A549 (cell line): Measurements from ENCODE around the gene MYLK. TPM values are rescaled to one million over a fixed set of nuclear protein-coding genes. Genes with fewer than 3 reads are reported as not detected.

Experiments used
- ATAC-seq, 2 experiments: fragments of 200-7000 bp in 1 of 2; fragments of >200 bp in 1 of 2; cut with Nextera tagmentation in 1 of 2; cut with Tn5 transposase in 1 of 2; 3 replicates each; pipeline versions ENCODE4 v1.8.0 to v1.9.1; 2018 to 2020; ENCODE audit warnings: mild to moderate bottlenecking in 1 of 2, moderate library complexity in 1 of 2
- CTCF ChIA-PET: fragments of 300-600 bp; sonication (Branson Sonifier 250); formaldehyde crosslinking; extraction: SDS; loops from one replicate; lab custom pipeline; 2021; ENCODE audit warnings: antibody characterized with exemption, inconsistent platforms; lab: Yijun Ruan, JAX
- POLR2A ChIA-PET: fragments of 350-600 bp; formaldehyde crosslinking; extraction: SDS; loops from one replicate; lab custom pipeline; 2021; ENCODE audit warnings: antibody characterized with exemption, inconsistent platforms; lab: Yijun Ruan, JAX
- DNase-seq, 2 experiments: peaks; one replicate each; pipeline versions ENCODE4 v3.0.0 to v3.0.0-alpha.2; 2011 to 2016; ENCODE audit warnings: low read depth in 1 of 2, low spot score in 1 of 2
- FAIRE-seq: peaks from 2 replicates; lab custom pipeline; 2011; peaks lifted over from hg19 to GRCh38; lab: Jason Lieb, UNC
- H3K27ac ChIP-seq, 2 experiments: fragments of >200 bp; sonication (Bioruptor Twin); formaldehyde crosslinking; 3 replicates each; pipeline ENCODE4 v1.5.1; 2016 to 2017
- H3K4me1 ChIP-seq: fragments of >200 bp; sonication (Bioruptor Twin); formaldehyde crosslinking; 3 replicates; pipeline ENCODE4 v1.6.1; 2016
- H3K4me2 ChIP-seq: fragments of >200 bp; sonication (Bioruptor Twin); formaldehyde crosslinking; 3 replicates; pipeline ENCODE4 v1.6.1; 2016
- H3K4me3 ChIP-seq: fragments of >200 bp; sonication (Bioruptor Twin); formaldehyde crosslinking; 3 replicates; pipeline ENCODE4 v1.5.1; 2016
- H3K9me3 ChIP-seq: fragments of >200 bp; sonication (Bioruptor Twin); formaldehyde crosslinking; 3 replicates; pipeline ENCODE4 v1.6.1; 2016
- BHLHE40 ChIP-seq: IDR thresholded peaks from 2 replicates; pipeline ENCODE4 v1.6.1; 2012; ENCODE audit warnings: low read depth, low read length, inconsistent platforms
- CBX2 ChIP-seq: fragments of 200-600 bp; sonication (generic); IDR thresholded peaks from 2 replicates; pipeline ENCODE4 v1.6.1; 2016; ENCODE audit warnings: low read depth, mild to moderate bottlenecking, borderline replicate concordance
- CBX8 ChIP-seq: fragments of 200-600 bp; sonication (generic); IDR thresholded peaks from 2 replicates; pipeline ENCODE4 v1.6.1; 2016
- CHD4 ChIP-seq: fragments of 200-600 bp; sonication (generic); IDR thresholded peaks from 2 replicates; pipeline ENCODE4 v1.6.1; 2016; ENCODE audit warnings: antibody characterized with exemption, mild to moderate bottlenecking, borderline replicate concordance
- EP300 ChIP-seq, 2 experiments: fragments of >200 bp; sonication (Bioruptor Twin); formaldehyde crosslinking; IDR thresholded peaks; 2 replicates in 1 of 2; 3 replicates in 1 of 2; pipeline ENCODE4 v1.6.1; 2016 to 2017
- ESRRA ChIP-seq: fragments of 150-350 bp; IDR thresholded peaks from 2 replicates; pipeline ENCODE4 v1.6.1; 2014; ENCODE audit warnings: mild to moderate bottlenecking, low read length, borderline replicate concordance
- FOXS1 ChIP-seq: fragments of 250-450 bp; sonication (Bioruptor Pico); IDR thresholded peaks from 2 replicates; pipeline ENCODE4 v1.5.0; 2020; ENCODE audit warnings: mild to moderate bottlenecking, moderate library complexity
- HOXB13 ChIP-seq: fragments of 250-450 bp; sonication (Bioruptor Pico); IDR thresholded peaks from 2 replicates; pipeline ENCODE4 v1.5.0; 2020; ENCODE audit warnings: low read depth, mild to moderate bottlenecking, moderate library complexity
- JUN ChIP-seq, 2 experiments: fragments of >200 bp; sonication (Bioruptor Twin); formaldehyde crosslinking; IDR thresholded peaks; 2 replicates in 1 of 2; 3 replicates in 1 of 2; pipeline ENCODE4 v1.6.1; 2016 to 2017
- MAFK ChIP-seq: fragments of 450-650 bp; IDR thresholded peaks from 2 replicates; pipeline ENCODE4 v1.6.1; 2014; ENCODE audit not compliant: partially characterized antibody
- NFE2L2 ChIP-seq: fragments of 150-350 bp; conservative IDR thresholded peaks from 2 replicates; pipeline ENCODE4 v1.6.1; 2014; ENCODE audit warnings: low read length
- NPAS2 ChIP-seq: fragments of 250-450 bp; sonication (Bioruptor Pico); IDR thresholded peaks from 2 replicates; pipeline ENCODE4 v1.8.0; 2022; ENCODE audit warnings: mild to moderate bottlenecking, moderate library complexity, borderline replicate concordance
- PBX3 ChIP-seq: IDR thresholded peaks from 2 replicates; pipeline ENCODE4 v1.6.1; 2012
- PHF8 ChIP-seq: fragments of 200-600 bp; sonication (generic); IDR thresholded peaks from 2 replicates; pipeline ENCODE4 v1.6.1; 2016; ENCODE audit warnings: low read depth, mild to moderate bottlenecking, antibody characterized with exemption, moderate library complexity, borderline replicate concordance
- RAD21 ChIP-seq, 2 experiments: fragments of >200 bp in 1 of 2; sonication (Bioruptor Twin) in 1 of 2; formaldehyde crosslinking in 1 of 2; IDR thresholded peaks in 1 of 2; conservative IDR thresholded peaks in 1 of 2; 2 replicates in 1 of 2; 3 replicates in 1 of 2; pipeline ENCODE4 v1.6.1; 2012 to 2018; ENCODE audit warnings: inconsistent platforms in 1 of 2
- RARB ChIP-seq: fragments of 250-450 bp; sonication (Bioruptor Pico); IDR thresholded peaks from 2 replicates; pipeline ENCODE4 v1.8.0; 2021; ENCODE audit warnings: mild to moderate bottlenecking, moderate library complexity
- RFX5 ChIP-seq: fragments of 450-650 bp; IDR thresholded peaks from 2 replicates; pipeline ENCODE4 v1.7.1; 2014; ENCODE audit warnings: antibody characterized with exemption, mild to moderate bottlenecking, moderate library complexity
- SMC3 ChIP-seq: fragments of >200 bp; sonication (Bioruptor Twin); formaldehyde crosslinking; IDR thresholded peaks from 3 replicates; pipeline ENCODE4 v1.6.1; 2018; ENCODE audit warnings: inconsistent platforms
- TFCP2L1 ChIP-seq: fragments of 250-450 bp; sonication (Bioruptor Pico); IDR thresholded peaks from 2 replicates; pipeline ENCODE4 v1.5.0; 2021; ENCODE audit warnings: mild to moderate bottlenecking
- TP53 ChIP-seq: fragments of 250-450 bp; sonication (Bioruptor Pico); IDR thresholded peaks from 2 replicates; pipeline ENCODE4 v1.5.0; 2021; ENCODE audit warnings: mild to moderate bottlenecking, moderate library complexity
- ZSCAN20 ChIP-seq: fragments of 250-450 bp; sonication (Bioruptor Pico); IDR thresholded peaks from 2 replicates; pipeline ENCODE4 v1.8.0; 2022; ENCODE audit warnings: mild to moderate bottlenecking, moderate library complexity
- WGBS: methylation state at CpG from one replicate; pipeline ENCODE4 v1.1.6; 2017; ENCODE audit errors: missing lambda C conversion rate; 5-methylcytosine and 5-hydroxymethylcytosine counted together
- polyA plus RNA-seq, 4 experiments: library from polyadenylated mRNA; depleted of rRNA in 3 of 4; stranded (reverse); fragments of >200 nt; fragmentation: RNase III in 1 of 4; extraction: RNeasy Plus Mini Kit Qiagen cat#74134 plus additional on column Dnase treatment in 1 of 4; gene quantifications; 2 replicates in 3 of 4; 3 replicates in 1 of 4; pipeline ENCODE4 v1.2.3, GENCODE V29; 2011 to 2017
- TF ChIP-seq, protein P1 (sequence below): fragments of >200 bp; sonication (Bioruptor Twin); formaldehyde crosslinking; IDR thresholded peaks from 3 replicates; pipeline ENCODE4 v1.5.1; 2016
- TF ChIP-seq, protein P2 (sequence below): fragments of 450-650 bp; IDR thresholded peaks from 2 replicates; pipeline ENCODE4 v1.6.1; 2014; ENCODE audit warnings: antibody characterized with exemption

MYLK gene
- polyA plus RNA-seq, 2 of the 4 experiments (the other 2 are of a cell fraction) = 16.9 to 17.4 TPM

GRCh38 chr3:123864706-123865105 is 19.4 kb downstream of the MYLK start (continued):
- TF ChIP-seq ESRRA = no peak
- no peak for TF ChIP-seq FOXS1 (CRISPR knock-in tag)
- TF ChIP-seq, all 56 proteins: peak for 0

DNA sequence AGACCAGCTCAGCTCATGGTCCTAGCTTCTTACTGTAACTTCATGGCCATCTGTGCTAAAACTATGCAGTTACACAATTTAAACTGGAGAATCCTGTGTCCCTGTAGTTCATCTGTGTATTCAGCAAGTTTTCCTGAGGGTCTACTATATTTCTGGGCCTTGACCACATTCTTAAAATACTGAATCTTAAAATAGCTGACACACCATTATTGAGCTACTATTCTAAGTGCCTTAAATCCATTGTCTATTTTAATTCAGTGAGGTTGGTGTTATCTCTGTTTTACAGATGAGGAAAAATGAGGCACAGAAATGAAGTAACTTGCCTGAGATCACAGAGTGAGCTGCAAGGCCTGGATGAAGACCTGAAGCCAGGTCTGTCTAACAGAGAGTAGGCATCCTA is 22.0 kb downstream of the MYLK start:
- TF ChIP-seq MAFK = peak; percentile 86
- TF ChIP-seq CBX8 = no peak
- H3K4me3 ChIP-seq = no peak overlapping the region
- no peak for ATAC-seq
- H3K27ac ChIP-seq = no peak overlapping the region
- no peak for DNase-seq
- FAIRE-seq = no peak
- peaks cover 6% of the 10 kb centered on the region; the same call in 1 of the 3 replicates for H3K9me3 ChIP-seq
- POLR2A ChIA-PET = no interaction called here
- H3K4me2 ChIP-seq = no peak overlapping the region
- no peaks in the 10 kb centered on the region for H3K4me1 ChIP-seq
- CTCF ChIA-PET = interaction anchor here (1.0 to 1.5 kb wide), 3 partner anchors 10 to 139 kb away, joined by 3 to 5 read pairs (median 4); no protein-coding TSS in a partner anchor

- Histone ChIP-seq H3K4me3 (no peak overlapping the region), H3K4me2 (no peak overlapping the region), H3K4me1 (no peaks in the 10 kb centered on the region), H3K27ac (no peak overlapping the region), H3K9me3 (peaks cover 7% of the 10 kb centered on the region; the same call in 2 of the 3 replicates)
- CTCF ChIA-PET = interaction anchor here (0.7 to 2.2 kb wide), 6 partner anchors 12 to 209 kb away, joined by 3 to 6 read pairs (median 4); no protein-coding TSS in a partner anchor
- no peak for ATAC-seq
- TF ChIP-seq, protein P1, sequence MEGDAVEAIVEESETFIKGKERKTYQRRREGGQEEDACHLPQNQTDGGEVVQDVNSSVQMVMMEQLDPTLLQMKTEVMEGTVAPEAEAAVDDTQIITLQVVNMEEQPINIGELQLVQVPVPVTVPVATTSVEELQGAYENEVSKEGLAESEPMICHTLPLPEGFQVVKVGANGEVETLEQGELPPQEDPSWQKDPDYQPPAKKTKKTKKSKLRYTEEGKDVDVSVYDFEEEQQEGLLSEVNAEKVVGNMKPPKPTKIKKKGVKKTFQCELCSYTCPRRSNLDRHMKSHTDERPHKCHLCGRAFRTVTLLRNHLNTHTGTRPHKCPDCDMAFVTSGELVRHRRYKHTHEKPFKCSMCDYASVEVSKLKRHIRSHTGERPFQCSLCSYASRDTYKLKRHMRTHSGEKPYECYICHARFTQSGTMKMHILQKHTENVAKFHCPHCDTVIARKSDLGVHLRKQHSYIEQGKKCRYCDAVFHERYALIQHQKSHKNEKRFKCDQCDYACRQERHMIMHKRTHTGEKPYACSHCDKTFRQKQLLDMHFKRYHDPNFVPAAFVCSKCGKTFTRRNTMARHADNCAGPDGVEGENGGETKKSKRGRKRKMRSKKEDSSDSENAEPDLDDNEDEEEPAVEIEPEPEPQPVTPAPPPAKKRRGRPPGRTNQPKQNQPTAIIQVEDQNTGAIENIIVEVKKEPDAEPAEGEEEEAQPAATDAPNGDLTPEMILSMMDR = no peak
- no peak for TF ChIP-seq NFE2L2
- TF ChIP-seq, protein P2, sequence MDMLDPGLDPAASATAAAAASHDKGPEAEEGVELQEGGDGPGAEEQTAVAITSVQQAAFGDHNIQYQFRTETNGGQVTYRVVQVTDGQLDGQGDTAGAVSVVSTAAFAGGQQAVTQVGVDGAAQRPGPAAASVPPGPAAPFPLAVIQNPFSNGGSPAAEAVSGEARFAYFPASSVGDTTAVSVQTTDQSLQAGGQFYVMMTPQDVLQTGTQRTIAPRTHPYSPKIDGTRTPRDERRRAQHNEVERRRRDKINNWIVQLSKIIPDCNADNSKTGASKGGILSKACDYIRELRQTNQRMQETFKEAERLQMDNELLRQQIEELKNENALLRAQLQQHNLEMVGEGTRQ = no peak
- no peak for TF ChIP-seq PHF8
- TF ChIP-seq NPAS2 (CRISPR knock-in tag) = no peak
- TF ChIP-seq CHD4 = no peak
- no peak for TF ChIP-seq SMC3
- no peak for TF ChIP-seq RARB
- TF ChIP-seq FOXS1 (CRISPR knock-in tag) = no peak
- TF ChIP-seq EP300 (IDR thresholded peaks at IDR 0.05) = no peak
- no peak for TF ChIP-seq HOXB13 (CRISPR knock-in tag)
- no peak for TF ChIP-seq CBX2
- no peak for TF ChIP-seq RFX5
- TF ChIP-seq ZSCAN20 (CRISPR knock-in tag) = no peak
- TF ChIP-seq TFCP2L1 (CRISPR knock-in tag) = no peak
- no peak for TF ChIP-seq JUN (IDR thresholded peaks at IDR 0.05)
- WGBS = 91% methylated on average over 8 of the region's 8 CpGs
- DNase-seq = no peak
- no peak for FAIRE-seq
- POLR2A ChIA-PET = no interaction called here
Measured at GRCh38 chr3:123861081-123861836, 22.9 kb downstream of the MYLK start.

GRCh38 chr3:123859177-123859576 is 25.0 kb downstream of the MYLK start:
- Histone ChIP-seq H3K4me2 (no peak overlapping the region), H3K4me1 (no peaks in the 10 kb centered on the region), H3K9me3 (peaks cover 14% of the 10 kb centered on the region; the same call in 2 of the 3 replicates), H3K27ac (no peak overlapping the region), H3K4me3 (no peak overlapping the region)
- no peak for TF ChIP-seq PBX3
- TF ChIP-seq TP53 = no peak
- TF ChIP-seq RAD21 (conservative IDR thresholded peaks at IDR 0.05 in 1 of 2, IDR thresholded peaks at IDR 0.05 in 1 of 2) = no peak
- no peak for TF ChIP-seq NFE2L2
- TF ChIP-seq BHLHE40 = no peak
- WGBS = 79% methylated on average over 1 of the region's 1 CpG
- CTCF ChIA-PET = interaction anchor here (1.5 kb wide), 1 partner anchor 102 kb away, joined by 3 read pairs; no protein-coding TSS in a partner anchor
- no peak for ATAC-seq
- DNase-seq = no peak
- FAIRE-seq = no peak
- POLR2A ChIA-PET = no interaction called here
